Stimulated activated CD4-positive, alpha-beta T cell treated with anti-CD3 and anti-CD28 coated beads, Interleukin-4, amount 100 ng/mL, for 24 hours (primary cell): ENCODE results near the gene BLTP1.

Experiments
- DNase-seq: peaks from one replicate; pipeline ENCODE4 v3.0.0-alpha.2; 2020

BLTP1 gene

DNA sequence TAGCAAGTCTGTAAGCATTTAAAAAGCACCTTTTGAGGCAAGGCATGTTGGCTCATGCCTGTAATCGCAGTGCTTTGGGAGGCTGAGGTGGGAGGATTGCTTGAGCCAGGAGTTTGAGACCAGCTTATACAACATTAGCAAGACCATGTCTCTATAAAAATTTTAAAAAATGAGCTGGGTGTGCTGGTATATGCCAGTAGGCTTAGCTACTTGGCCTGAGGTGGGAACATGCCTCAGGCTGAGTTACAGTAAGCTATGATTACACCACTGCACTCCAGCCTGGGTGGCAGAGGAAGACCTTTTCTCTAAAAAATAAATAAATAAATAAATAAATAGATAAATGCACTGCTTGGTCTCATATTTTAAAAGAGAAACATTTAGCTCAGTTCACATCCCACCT is 26.8 kb downstream of the BLTP1 start:
- no peak for DNase-seq

DNA sequence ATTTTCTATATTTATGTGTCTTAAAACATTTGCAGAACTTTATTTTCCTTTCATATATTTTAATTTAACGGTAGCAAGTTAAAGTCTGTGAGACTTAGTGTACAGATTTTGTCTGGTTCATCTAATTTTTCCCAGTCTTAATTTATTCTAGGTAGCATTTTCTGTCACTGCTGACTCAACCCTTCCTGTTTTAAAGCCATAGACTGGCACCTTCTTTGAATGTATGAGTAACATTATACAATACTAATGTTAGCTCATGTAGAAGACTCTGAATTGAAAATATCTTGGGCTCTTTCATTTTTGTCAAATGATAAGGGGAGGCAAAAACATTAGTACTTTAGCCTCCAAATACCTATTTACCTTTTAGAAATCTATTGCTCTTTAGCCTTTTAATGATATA is 43.6 kb downstream of the BLTP1 start:
- no peak for DNase-seq
